ENCODE results near the gene BEGAIN.

The BEGAIN gene

DNA sequence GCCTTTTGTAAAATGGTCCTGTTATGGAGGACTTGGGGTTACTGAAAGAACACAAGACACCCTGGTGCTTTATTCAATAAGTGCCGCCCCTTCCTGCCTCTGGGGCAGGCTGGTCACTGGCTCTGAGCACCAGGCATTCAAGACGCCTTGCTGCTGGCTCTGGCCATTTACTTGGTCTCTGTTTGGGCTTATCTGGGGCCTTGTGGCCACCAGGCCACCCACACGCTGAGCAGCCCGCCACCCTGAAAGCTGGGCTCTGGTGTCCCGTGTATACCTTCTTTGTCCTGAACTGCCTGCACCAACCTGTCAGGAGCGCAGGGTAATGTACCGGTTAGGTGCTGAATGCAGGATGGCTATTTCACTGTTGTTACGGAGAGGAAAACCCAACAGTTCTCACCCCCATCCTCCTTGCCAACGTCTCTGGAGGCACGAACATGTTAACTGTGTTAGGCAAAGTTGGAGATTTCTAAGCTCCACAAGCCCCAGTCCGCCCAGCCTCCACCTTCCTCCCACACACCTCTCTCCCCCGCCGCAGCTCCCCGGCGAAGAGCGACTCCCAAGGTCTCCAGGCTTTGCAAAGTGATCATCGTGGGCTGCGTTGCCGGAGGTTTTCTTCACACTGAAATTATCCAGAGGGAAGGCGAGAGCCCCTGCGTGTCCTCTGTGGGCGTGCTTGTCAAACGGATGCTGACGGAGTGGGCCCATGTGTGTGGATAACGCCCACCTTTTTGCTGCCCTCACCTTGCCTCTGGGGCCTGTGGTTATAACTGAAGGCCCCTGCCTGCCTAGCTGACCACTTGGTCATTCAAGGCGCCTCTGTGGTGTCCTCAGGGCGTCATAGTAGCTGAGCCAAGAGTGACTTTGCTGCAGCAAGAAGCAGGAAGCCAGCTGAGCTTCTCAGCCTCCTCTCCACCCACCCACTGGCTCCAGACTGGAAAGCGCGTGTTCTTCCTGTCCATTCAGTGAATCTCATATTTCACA is 18.8 kb upstream of the BEGAIN start:
- H3K9ac ChIP-seq (ENCODE audit: low read length) = no peak overlapping the region
- H3K4me2 ChIP-seq (ENCODE audit: low read length) = no peak overlapping the region
- no peaks in the 10 kb centered on the region for H3K79me2 ChIP-seq (ENCODE audit: insufficient read depth, low read length)
- no peaks in the 10 kb centered on the region for H3K9me2 ChIP-seq (ENCODE audit: low read depth, low read length)
- H3K27me3 ChIP-seq (ENCODE audit: insufficient read depth, low read length) = peaks cover 4% of the 10 kb centered on the region; the same call in 1 of the 2 replicates
- H2AFZ ChIP-seq (ENCODE audit: low read length) = no peak overlapping the region
- no peaks in the 10 kb centered on the region for H4K20me1 ChIP-seq (ENCODE audit: insufficient read depth, low read length)
- H3K4me1 ChIP-seq (ENCODE audit: insufficient read depth, low read length, severe bottlenecking) = no peaks in the 10 kb centered on the region
- TF ChIP-seq, protein P1, sequence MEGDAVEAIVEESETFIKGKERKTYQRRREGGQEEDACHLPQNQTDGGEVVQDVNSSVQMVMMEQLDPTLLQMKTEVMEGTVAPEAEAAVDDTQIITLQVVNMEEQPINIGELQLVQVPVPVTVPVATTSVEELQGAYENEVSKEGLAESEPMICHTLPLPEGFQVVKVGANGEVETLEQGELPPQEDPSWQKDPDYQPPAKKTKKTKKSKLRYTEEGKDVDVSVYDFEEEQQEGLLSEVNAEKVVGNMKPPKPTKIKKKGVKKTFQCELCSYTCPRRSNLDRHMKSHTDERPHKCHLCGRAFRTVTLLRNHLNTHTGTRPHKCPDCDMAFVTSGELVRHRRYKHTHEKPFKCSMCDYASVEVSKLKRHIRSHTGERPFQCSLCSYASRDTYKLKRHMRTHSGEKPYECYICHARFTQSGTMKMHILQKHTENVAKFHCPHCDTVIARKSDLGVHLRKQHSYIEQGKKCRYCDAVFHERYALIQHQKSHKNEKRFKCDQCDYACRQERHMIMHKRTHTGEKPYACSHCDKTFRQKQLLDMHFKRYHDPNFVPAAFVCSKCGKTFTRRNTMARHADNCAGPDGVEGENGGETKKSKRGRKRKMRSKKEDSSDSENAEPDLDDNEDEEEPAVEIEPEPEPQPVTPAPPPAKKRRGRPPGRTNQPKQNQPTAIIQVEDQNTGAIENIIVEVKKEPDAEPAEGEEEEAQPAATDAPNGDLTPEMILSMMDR (IDR thresholded peaks at IDR 0.05; ENCODE audit: low read length) = no peak
- no peak for TF ChIP-seq EZH2 (IDR thresholded peaks at IDR 0.05; ENCODE audit: borderline replicate concordance, low read length)
- no peaks in the 10 kb centered on the region for H3F3A ChIP-seq (ENCODE audit: insufficient read depth, low read length)
- H3K27ac ChIP-seq (ENCODE audit: low read depth, low read length, poor library complexity, severe bottlenecking) = no peak overlapping the region
- no peaks in the 10 kb centered on the region for H3K9me3 ChIP-seq (ENCODE audit: low read length)
- H3K36me3 ChIP-seq (ENCODE audit: insufficient read depth, low read length) = no peaks in the 10 kb centered on the region; the same call in 1 of the 2 replicates
- no peak overlapping the region for H3K4me3 ChIP-seq (ENCODE audit: low read depth, low read length, poor library complexity, severe bottlenecking)

DNA sequence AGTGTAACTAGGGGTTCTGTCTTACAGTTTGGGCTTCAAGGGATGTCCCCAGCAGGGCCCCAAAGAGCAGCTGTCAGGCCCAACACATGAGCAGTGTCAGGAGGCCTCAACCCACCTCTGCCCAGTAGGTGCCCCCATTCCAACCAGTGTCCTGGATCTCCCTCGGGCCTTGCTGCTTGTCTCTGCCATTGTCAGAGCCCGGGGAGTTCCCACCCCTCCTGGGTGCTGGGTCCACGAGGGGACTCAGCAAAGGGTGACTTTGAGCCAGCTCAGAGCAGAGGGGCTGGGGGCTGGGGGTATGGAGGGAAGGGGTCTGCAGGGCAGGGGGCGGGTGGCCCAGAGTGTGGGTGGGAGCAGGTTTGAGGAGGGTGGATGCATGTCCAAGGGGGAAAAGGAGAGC is 18.0 kb upstream of the BEGAIN start:
- Histone ChIP-seq H3K36me3 (ENCODE audit: insufficient read depth, low read length) (no peaks in the 10 kb centered on the region; the same call in 1 of the 2 replicates), H3K9ac (ENCODE audit: low read length) (no peak overlapping the region), H3K79me2 (ENCODE audit: insufficient read depth, low read length) (no peaks in the 10 kb centered on the region), H4K20me1 (ENCODE audit: insufficient read depth, low read length) (no peaks in the 10 kb centered on the region), H3K4me2 (ENCODE audit: low read length) (no peak overlapping the region), H3F3A (ENCODE audit: insufficient read depth, low read length) (no peaks in the 10 kb centered on the region), H3K4me1 (ENCODE audit: insufficient read depth, low read length, severe bottlenecking) (no peaks in the 10 kb centered on the region), H3K4me3 (ENCODE audit: low read depth, low read length, poor library complexity, severe bottlenecking) (no peak overlapping the region), H3K27ac (ENCODE audit: low read depth, low read length, poor library complexity, severe bottlenecking) (no peak overlapping the region), H2AFZ (ENCODE audit: low read length) (no peak overlapping the region), H3K27me3 (ENCODE audit: insufficient read depth, low read length) (peaks cover 4% of the 10 kb centered on the region; the same call in 1 of the 2 replicates), H3K9me3 (ENCODE audit: low read length) (0 out of 2 replicates have a peak, but pooled peaks cover 3% of the 10 kb centered on the region), H3K9me2 (ENCODE audit: low read depth, low read length) (no peaks in the 10 kb centered on the region)
- TF ChIP-seq, protein P1 (IDR thresholded peaks at IDR 0.05; ENCODE audit: low read length) = no peak
- no peak for TF ChIP-seq EZH2 (IDR thresholded peaks at IDR 0.05; ENCODE audit: borderline replicate concordance, low read length)

DNA sequence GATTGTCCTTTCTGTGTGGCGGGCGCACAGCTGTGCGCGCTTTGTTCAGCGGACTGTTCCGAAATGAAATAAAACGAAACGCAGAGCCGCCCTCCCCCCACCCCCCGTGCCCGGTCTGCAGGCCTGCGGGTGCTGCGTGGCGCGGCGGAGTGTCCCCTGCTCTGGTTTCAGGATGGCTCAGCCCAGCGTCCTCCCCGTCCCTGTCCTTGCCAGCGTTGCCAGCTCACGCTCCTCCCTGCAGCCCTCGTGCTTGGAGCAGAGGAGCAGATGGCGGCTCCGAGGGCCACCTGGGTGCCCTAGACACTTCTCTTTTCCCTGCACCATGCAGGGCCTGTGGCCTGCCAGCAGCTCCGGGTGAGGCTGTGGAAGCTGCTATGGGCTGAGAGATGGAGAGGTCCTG is 17.5 kb upstream of the BEGAIN start:
- Histone ChIP-seq H3K27me3 (ENCODE audit: insufficient read depth, low read length) (peaks cover 4% of the 10 kb centered on the region; the same call in 1 of the 2 replicates), H3K9me2 (ENCODE audit: low read depth, low read length) (no peaks in the 10 kb centered on the region), H4K20me1 (ENCODE audit: insufficient read depth, low read length) (no peaks in the 10 kb centered on the region), H3K79me2 (ENCODE audit: insufficient read depth, low read length) (no peaks in the 10 kb centered on the region), H3K4me3 (ENCODE audit: low read depth, low read length, poor library complexity, severe bottlenecking) (no peak overlapping the region), H3K4me2 (ENCODE audit: low read length) (no peak overlapping the region), H2AFZ (ENCODE audit: low read length) (no peak overlapping the region), H3K36me3 (ENCODE audit: insufficient read depth, low read length) (no peaks in the 10 kb centered on the region; the same call in 1 of the 2 replicates), H3F3A (ENCODE audit: insufficient read depth, low read length) (no peaks in the 10 kb centered on the region), H3K4me1 (ENCODE audit: insufficient read depth, low read length, severe bottlenecking) (no peaks in the 10 kb centered on the region), H3K9ac (ENCODE audit: low read length) (no peak overlapping the region), H3K27ac (ENCODE audit: low read depth, low read length, poor library complexity, severe bottlenecking) (no peak overlapping the region), H3K9me3 (ENCODE audit: low read length) (0 out of 2 replicates have a peak, but pooled peaks cover 3% of the 10 kb centered on the region)
- TF ChIP-seq, protein P1 (IDR thresholded peaks at IDR 0.05; ENCODE audit: low read length) = no peak
- TF ChIP-seq EZH2 (IDR thresholded peaks at IDR 0.05; ENCODE audit: borderline replicate concordance, low read length) = no peak

All from OCI-LY1 (cell line).